ENCODE results near the gene WDR48.

- TF ChIP-seq CTCF (IDR thresholded peaks at IDR 0.05) (no peak), POLR2A (IDR thresholded peaks at IDR 0.05) (peak; percentile 87 to 89)
These were observed at the start of gene WDR48, which contains the start of gene SCN11A for GRCh38 chr3:39051649-39052561.

Data from uterus (tissue), 2 donors.